ENCODE data around the gene FSTL5.

FSTL5 gene

GRCh38 chr4:161936625-161937550 is 226.9 kb downstream of the FSTL5 start:
- DNase-seq, result no peak

GRCh38 chr4:161931089-161931488 is 232.7 kb downstream of the FSTL5 start:
- no peak for DNase-seq

GRCh38 chr4:161929956-161930355 is 233.8 kb downstream of the FSTL5 start:
- DNase-seq, result no peak

- DNase-seq, result no peak
Observed at GRCh38 chr4:161926033-161926828, 237.6 kb downstream of the FSTL5 start.

- DNase-seq, result no peak
Observed at GRCh38 chr4:161920304-161921052, 243.3 kb downstream of the FSTL5 start.

GRCh38 chr4:161919442-161920220 is 244.2 kb downstream of the FSTL5 start:
- no peak for DNase-seq

- no peak for DNase-seq
Observed at GRCh38 chr4:161916035-161916434, 247.8 kb downstream of the FSTL5 start.

GRCh38 chr4:161907590-161907955 is 256.2 kb downstream of the FSTL5 start:
- DNase-seq, result no peak

- DNase-seq, result no peak
Observed at GRCh38 chr4:161906836-161907589, 256.8 kb downstream of the FSTL5 start.

- DNase-seq, result no peak
Observed at GRCh38 chr4:161900110-161900509, 263.7 kb downstream of the FSTL5 start.

- no peak for DNase-seq
Observed at GRCh38 chr4:161894493-161895167, 269.2 kb downstream of the FSTL5 start.

- DNase-seq, result no peak
Observed at GRCh38 chr4:161894014-161894413, 269.8 kb downstream of the FSTL5 start.

- DNase-seq, result no peak
Observed at GRCh38 chr4:161893566-161893965, 270.2 kb downstream of the FSTL5 start.

GRCh38 chr4:161892951-161893350 is 270.8 kb downstream of the FSTL5 start:
- DNase-seq, result no peak

GRCh38 chr4:161883157-161883556 is 280.6 kb downstream of the FSTL5 start:
- no peak for DNase-seq

GRCh38 chr4:161881370-161881769 is 282.4 kb downstream of the FSTL5 start:
- no peak for DNase-seq

GRCh38 chr4:161869511-161869910 is 294.3 kb downstream of the FSTL5 start:
- DNase-seq, result no peak

GRCh38 chr4:161856711-161857326 is 307.0 kb downstream of the FSTL5 start:
- no peak for DNase-seq

GRCh38 chr4:161850631-161851030 is 313.2 kb downstream of the FSTL5 start:
- no peak for DNase-seq

- no peak for DNase-seq
Observed at GRCh38 chr4:161841759-161842158, 322.0 kb downstream of the FSTL5 start.

GRCh38 chr4:161829591-161829990 is 334.2 kb downstream of the FSTL5 start:
- no peak for DNase-seq

All from activated CD4-positive, alpha-beta T cell treated with anti-CD3 and anti-CD28 coated beads, Interleukin-2, amount 50 U/mL, for 16 hours (primary cell).